Left lung (tissue), 10 donors: ENCODE results near the gene AK3. TPM values are rescaled to one million over a fixed set of nuclear protein-coding genes. Genes with fewer than 3 reads are reported as not detected.

Experiments used
- ATAC-seq: fragments of 200-7000 bp; cut with Tn5 transposase; one replicate; pipeline ENCODE4 v1.9.1; 2020; ENCODE audit warnings: moderate library complexity
- DNase-seq, 4 donors: peaks; one replicate each; pipeline ENCODE4 v3.0.0-alpha.2; 2013 to 2020
- H3K27ac ChIP-seq, 2 donors: fragments of 200-600 bp; sonication (generic) in 1 of 2; one replicate each; pipeline versions ENCODE4 v1.5.0 to v1.8.0; 2020 to 2021
- H3K27me3 ChIP-seq, 2 donors: fragments of 200-600 bp; sonication (generic) in 1 of 2; one replicate each; pipeline versions ENCODE4 v1.5.0 to v1.8.0; 2020 to 2021
- H3K36me3 ChIP-seq, 2 donors: fragments of 200-600 bp; sonication (generic) in 1 of 2; one replicate each; pipeline versions ENCODE4 v1.5.0 to v1.8.0; 2020 to 2021
- H3K4me1 ChIP-seq, 2 donors: fragments of 200-600 bp; one replicate each; pipeline ENCODE4 v1.8.0; 2021
- H3K4me3 ChIP-seq, 2 donors: fragments of 200-600 bp; sonication (generic) in 1 of 2; one replicate each; pipeline versions ENCODE4 v1.5.0 to v1.8.0; 2020 to 2021; ENCODE audit warnings: mild to moderate bottlenecking in 1 of 2
- H3K9me3 ChIP-seq, 2 donors: fragments of 200-600 bp; sonication (generic) in 1 of 2; one replicate each; pipeline versions ENCODE4 v1.5.0 to v1.8.0; 2020 to 2021
- CTCF ChIP-seq, 2 donors: fragments of 200-600 bp; sonication (generic) in 1 of 2; IDR thresholded peaks; one replicate each; pipeline versions ENCODE4 v1.5.0 to v1.8.0; 2021; ENCODE audit warnings: antibody characterized with exemption in 2 of 2
- intact Hi-C, 2 donors: fragments of 100-400 bp; cut with DNase I; formaldehyde crosslinking; loops; one replicate each; pipeline versions ENCODE4 v1.11.2 to v1.14.2; 2022
- polyA plus RNA-seq, 6 donors: library from polyadenylated mRNA; unstranded; fragments of 120-200 nt; gene quantifications; one replicate each; pipeline ENCODE4 v1.2.1, GENCODE V29; 2013; ENCODE audit not compliant: insufficient read length in 6 of 6
- total RNA-seq, 2 donors: library from RNA; stranded (reverse); fragmentation: NEBNext Ultra II Directional; extraction: Animal tissue kit (Norgen Biotek cat#: 25700); gene quantifications; one replicate each; pipeline ENCODE4 v1.2.1, GENCODE V29; 2021
- donor health status: DM: no; HTN: yes; CAD: no.
- donor health status: DM: no; HTN: no; CAD: no.

Gene AK3
- total and polyA plus RNA-seq, 8 donors, result 44.8 to 78.6 (median 67.7) TPM

GRCh38 chr9:4670591-4670990 is 70.4 kb downstream of the AK3 start:
- peaks cover 5 to 11% of the 10 kb centered on the region in 2 donors for H3K4me1 ChIP-seq
- H3K9me3 ChIP-seq, result no peaks in the 10 kb centered on the region
- H3K4me3 ChIP-seq, result no peak overlapping the region
- no peak for TF ChIP-seq CTCF (IDR thresholded peaks at IDR 0.05)
- intact Hi-C loops, result no loop called here
- H3K27ac ChIP-seq, result no peak overlapping the region
- no peaks in the 10 kb centered on the region for H3K36me3 ChIP-seq
- ATAC-seq (no peak), DNase-seq (no peak)
- H3K27me3 ChIP-seq, result peaks cover 0 to 4% of the 10 kb centered on the region in 2 donors

DNA sequence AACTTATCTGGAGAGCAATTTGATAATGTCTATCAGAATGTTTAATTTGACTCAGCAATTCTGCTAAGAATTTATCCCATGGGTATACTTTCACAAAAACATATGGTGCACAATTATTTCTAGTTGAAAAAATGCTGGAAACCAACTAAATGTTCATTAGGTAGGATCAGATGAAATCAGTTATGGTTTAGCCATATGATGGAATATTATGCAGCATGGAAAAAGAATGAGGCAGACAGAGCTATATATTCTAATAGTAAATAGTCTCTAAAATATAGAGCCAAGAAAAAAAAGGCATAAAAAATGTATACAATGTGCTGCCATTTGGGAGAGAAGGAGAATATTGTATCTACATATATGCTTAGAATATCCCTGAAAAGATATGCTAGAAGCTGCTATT is 71.1 kb downstream of the AK3 start:
- no peak for TF ChIP-seq CTCF (IDR thresholded peaks at IDR 0.05)

DNA sequence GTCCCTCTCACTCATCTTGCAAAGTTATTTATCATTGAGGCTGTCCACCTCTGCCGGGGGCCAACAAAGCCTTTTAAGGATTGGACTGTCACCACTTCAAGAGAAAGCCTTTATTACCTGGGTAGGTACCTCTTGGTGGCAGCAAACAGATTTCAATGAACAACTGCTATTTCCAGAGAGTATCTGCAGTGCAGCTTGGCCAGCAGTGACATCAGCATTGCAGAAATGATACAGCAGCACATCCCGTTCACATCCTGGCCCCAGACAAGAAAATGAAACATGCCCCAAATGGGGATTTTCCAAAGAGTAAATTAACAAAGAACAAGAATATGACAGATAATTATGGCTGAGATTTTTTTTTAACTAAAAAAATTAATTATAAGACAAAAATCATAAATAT is 72.4 kb downstream of the AK3 start:
- Histone ChIP-seq H3K36me3 (no peaks in the 10 kb centered on the region), H3K27ac (no peak overlapping the region), H3K9me3 (no peaks in the 10 kb centered on the region), H3K27me3 (peaks cover 0 to 4% of the 10 kb centered on the region in 2 donors), H3K4me1 (peaks cover 6 to 30% of the 10 kb centered on the region in 2 donors), H3K4me3 (no peak overlapping the region)
- intact Hi-C loops, result no loop called here
- TF ChIP-seq CTCF (IDR thresholded peaks at IDR 0.05), result no peak
- DNase-seq, result no peak
- no peak for ATAC-seq

More for the DNA sequence above, 71.1 kb downstream of the AK3 start:
- no peaks in the 10 kb centered on the region for H3K36me3 ChIP-seq
- H3K9me3 ChIP-seq, result no peaks in the 10 kb centered on the region
- no peak overlapping the region for H3K27ac ChIP-seq
- peaks cover 3 to 18% of the 10 kb centered on the region in 2 donors for H3K4me1 ChIP-seq
- H3K4me3 ChIP-seq, result no peak overlapping the region
- ATAC-seq (no peak), DNase-seq (no peak)
- intact Hi-C loops, result no loop called here
- H3K27me3 ChIP-seq, result peaks cover 0 to 4% of the 10 kb centered on the region in 2 donors

- no peak overlapping the region for H3K4me3 ChIP-seq
- intact Hi-C loops, result no loop called here
- peaks cover 9 to 40% of the 10 kb centered on the region in 2 donors for H3K4me1 ChIP-seq
- no peak overlapping the region for H3K27ac ChIP-seq
- H3K9me3 ChIP-seq, result no peaks in the 10 kb centered on the region
- no peak for ATAC-seq
- no peak for DNase-seq
- TF ChIP-seq CTCF (IDR thresholded peaks at IDR 0.05), result no peak
- H3K36me3 ChIP-seq, result no peaks in the 10 kb centered on the region
- peaks cover 0 to 4% of the 10 kb centered on the region in 2 donors for H3K27me3 ChIP-seq
These were observed 73.3 kb downstream of the AK3 start for GRCh38 chr9:4667681-4668080.

DNA sequence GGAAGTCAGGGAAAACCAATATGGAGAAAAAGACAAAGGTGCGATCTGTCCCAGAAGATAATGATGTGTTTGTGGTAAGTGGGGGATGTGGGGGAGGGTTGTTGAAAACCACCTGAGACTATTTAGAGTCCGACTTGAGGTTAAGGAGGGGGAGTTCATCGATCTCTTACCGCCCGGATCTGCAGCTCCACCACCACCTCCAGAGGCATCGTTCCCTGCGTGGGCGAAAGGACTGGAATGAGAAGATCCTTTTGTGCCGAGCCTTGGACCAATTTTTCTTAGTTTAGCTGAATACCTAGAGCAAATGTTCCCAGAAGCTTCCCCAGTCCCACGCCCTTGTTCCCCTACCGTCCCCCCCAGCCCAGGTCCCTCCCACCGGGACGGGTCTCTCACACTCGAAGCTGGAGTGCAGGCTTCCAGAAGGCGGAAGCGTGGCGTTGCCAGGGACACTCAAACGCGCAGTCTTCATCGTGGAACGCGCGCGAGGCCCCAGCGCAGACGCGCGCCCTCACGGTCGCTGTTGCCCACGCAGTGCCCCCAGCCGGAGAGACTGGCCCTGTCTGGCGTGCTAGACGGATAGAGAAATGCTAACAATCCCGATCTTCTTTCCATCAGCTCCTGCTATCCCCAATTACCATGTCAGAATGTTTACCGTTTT is 74.8 kb downstream of the AK3 start, which contains the start of gene SPATA6L:
Gene SPATA6L, minus strand, starts transcription at position 439 of the 658 bp plus-strand sequence. Its CDS starts 230 bp downstream, at position 209.
- intact Hi-C loops, result no loop called here
- peaks cover 0 to 4% of the 10 kb centered on the region in 2 donors for H3K27me3 ChIP-seq
- H3K9me3 ChIP-seq, result no peaks in the 10 kb centered on the region
- no peaks in the 10 kb centered on the region for H3K36me3 ChIP-seq
- no peak for TF ChIP-seq CTCF (IDR thresholded peaks at IDR 0.05)
- H3K4me1 ChIP-seq, result peaks cover 13 to 51% of the 10 kb centered on the region in 2 donors
- H3K27ac ChIP-seq, result peak within 1 kb of the TSS; percentile 68 to 87
- DNase-seq, result peak; percentile 67 to 92 (median 87)
- peak within 1 kb of the TSS; percentile 27 to 46 for H3K4me3 ChIP-seq
- ATAC-seq, result peak; percentile 79
